LNCAP (cell line): ENCODE data around the gene BTBD6.

ENCODE experiments used
- CTCF ChIP-seq: fragments of 450-650 bp; IDR thresholded peaks from 2 replicates; pipeline ENCODE4 v1.5.1; 2017; ENCODE audit warnings: mild to moderate bottlenecking

BTBD6 gene

DNA sequence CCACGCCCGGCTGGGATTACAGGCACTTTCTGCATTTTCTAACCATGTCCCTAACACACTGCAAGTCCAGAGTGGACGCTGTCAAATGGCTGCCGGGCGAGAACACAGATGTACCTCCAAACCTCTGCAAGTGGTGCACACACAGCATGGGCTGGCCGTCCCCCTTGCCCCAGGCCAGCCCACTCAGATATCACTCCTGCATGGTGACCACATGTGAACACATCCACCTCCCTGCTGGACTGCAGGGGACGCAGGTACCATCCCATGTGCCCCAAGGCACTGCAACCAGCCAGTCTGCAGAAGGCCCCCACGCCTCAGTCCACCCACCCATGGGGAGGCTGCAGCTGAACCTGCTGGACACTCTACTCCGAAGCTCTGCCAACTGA, 38.4 kb downstream of the BTBD6 start:
- TF ChIP-seq CTCF: no peak

GRCh38 chr14:105287249-105288102, 39.1 kb downstream of the BTBD6 start:
- no peak for TF ChIP-seq CTCF

GRCh38 chr14:105290621-105291346, 42.5 kb downstream of the BTBD6 start:
- TF ChIP-seq CTCF: no peak

DNA sequence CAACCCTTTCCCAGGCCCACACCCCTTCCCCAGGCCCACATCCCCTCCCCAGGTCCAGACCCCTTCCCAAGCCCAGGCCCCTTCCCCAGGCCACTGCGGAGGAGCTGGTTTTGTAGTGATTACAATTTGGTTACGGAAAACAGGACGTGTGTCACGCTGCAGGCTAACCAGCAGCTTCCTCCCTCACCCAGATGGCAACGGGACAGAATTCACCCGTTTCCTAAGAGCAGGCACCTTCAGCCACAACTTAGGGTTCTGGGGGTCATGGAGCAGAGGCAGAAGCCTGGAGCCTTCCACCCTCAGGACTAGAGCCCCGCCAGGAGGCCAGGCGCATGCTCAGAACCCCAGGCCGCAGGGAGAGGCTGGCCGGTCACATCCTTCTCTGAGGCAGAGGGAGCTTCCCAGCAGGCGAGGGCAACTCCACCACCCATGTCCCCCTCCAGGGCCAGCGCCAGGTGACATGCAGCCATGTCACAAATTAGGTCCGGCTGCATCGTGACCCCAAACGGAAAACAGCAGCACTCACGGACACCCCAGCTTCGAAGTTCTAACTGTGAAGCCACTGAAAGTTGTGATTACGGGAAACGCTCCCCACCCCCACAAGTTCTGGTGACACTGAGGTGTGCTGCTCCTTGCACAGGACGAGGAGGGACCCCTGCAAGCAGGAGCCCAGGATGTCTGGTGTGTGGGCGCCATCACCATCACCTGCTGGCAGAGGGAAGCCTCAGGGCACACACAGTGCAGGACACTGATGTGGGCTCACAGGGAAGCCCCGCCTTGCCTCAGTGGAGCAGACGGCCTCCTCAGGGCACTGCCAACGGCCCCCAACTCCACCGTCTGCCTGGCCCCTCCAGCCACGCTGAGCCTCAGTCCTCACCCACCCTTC, 44.7 kb downstream of the BTBD6 start:
- TF ChIP-seq CTCF: no peak

- no peak for TF ChIP-seq CTCF
These were observed 45.8 kb downstream of the BTBD6 start for GRCh38 chr14:105294142-105294597.

DNA sequence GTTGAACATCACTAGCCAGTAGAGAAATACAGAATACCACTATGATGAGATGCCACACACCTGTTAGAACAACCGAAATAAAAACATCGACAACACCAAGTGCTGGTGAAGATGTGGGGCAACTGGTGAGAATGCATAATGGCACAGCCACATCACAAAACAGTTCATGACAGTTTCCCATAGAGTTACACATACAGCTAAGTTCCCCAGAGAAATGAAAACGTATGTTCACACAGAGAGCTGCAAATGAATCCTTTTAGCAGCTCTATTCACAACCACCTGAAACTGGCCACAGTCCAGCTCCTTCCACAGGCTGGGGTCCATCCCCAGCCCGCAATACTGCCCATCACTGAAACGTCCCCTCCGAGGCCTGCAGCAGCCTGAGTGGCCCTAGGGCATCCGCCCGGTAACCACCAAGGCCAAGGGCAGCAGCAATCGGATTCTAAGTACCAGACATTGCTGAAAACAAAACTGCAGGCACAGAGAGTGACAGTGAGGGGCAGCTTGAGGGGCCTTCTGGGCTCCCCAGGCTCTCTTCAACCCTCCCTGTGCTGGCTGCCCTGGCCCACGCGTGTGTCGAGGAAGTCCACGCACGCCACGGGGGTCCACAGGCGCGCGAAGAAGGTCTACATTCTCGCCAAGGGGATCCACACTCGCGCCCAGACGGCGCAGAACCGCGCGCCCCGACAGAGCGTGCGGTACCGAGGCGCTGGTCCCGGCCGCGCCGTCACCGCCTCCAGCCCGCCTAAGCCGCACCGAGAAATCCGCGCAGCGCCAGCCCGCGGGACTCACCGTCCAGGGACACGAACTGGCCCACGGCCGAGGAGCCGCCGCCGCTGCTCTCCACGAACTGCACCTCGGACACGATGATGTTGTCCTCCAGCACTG, 51.6 kb downstream of the BTBD6 start:
- TF ChIP-seq CTCF: no peak
